GM18508 (cell line): Measurements from ENCODE around the gene SFT2D2.

Source experiments
- ATAC-seq: cut with Tn5 transposase; IDR thresholded peaks from one replicate; pipeline ENCODE4 v1.9.1; 2021; ENCODE audit warnings: moderate number of reproducible peaks; ENCODE audit not compliant: insufficient read depth, unreplicated experiment

The SFT2D2 gene

GRCh38 chr1:168221275-168221674, 4.5 kb upstream of the SFT2D2 start:
- no peak for ATAC-seq

GRCh38 chr1:168223261-168223660, 2.5 kb upstream of the SFT2D2 start:
- no peak for ATAC-seq

GRCh38 chr1:168223681-168224540, 1.9 kb upstream of the SFT2D2 start:
- ATAC-seq = no peak

GRCh38 chr1:168224991-168225390, 813 bp upstream of the SFT2D2 start:
- no peak for ATAC-seq

- peak; percentile 17 for ATAC-seq
Observed at GRCh38 chr1:168227620-168228019, 1.8 kb downstream of the SFT2D2 start.

- ATAC-seq = no peak
Observed at GRCh38 chr1:168229893-168230292, 4.1 kb downstream of the SFT2D2 start.

- ATAC-seq = no peak
Observed at GRCh38 chr1:168230709-168231108, 4.9 kb downstream of the SFT2D2 start.

- peak; percentile 58 for ATAC-seq
Observed at GRCh38 chr1:168234846-168235547, 9.2 kb downstream of the SFT2D2 start.

GRCh38 chr1:168235548-168235885, 9.7 kb downstream of the SFT2D2 start:
- ATAC-seq = no peak

- ATAC-seq = no peak
Observed at GRCh38 chr1:168235937-168236336, 10.1 kb downstream of the SFT2D2 start.

- no peak for ATAC-seq
Observed at GRCh38 chr1:168236836-168237611, 11.2 kb downstream of the SFT2D2 start.

- no peak for ATAC-seq
Observed at GRCh38 chr1:168243198-168243597, 17.4 kb downstream of the SFT2D2 start.

GRCh38 chr1:168243636-168244212, 17.9 kb downstream of the SFT2D2 start:
- ATAC-seq = no peak

- no peak for ATAC-seq
Observed at GRCh38 chr1:168245042-168245441, 19.2 kb downstream of the SFT2D2 start.

GRCh38 chr1:168246506-168246905, 20.7 kb downstream of the SFT2D2 start:
- no peak for ATAC-seq

- no peak for ATAC-seq
Observed at GRCh38 chr1:168252204-168252733, 26.5 kb downstream of the SFT2D2 start.

- ATAC-seq = no peak
Observed at GRCh38 chr1:168256164-168256563, 30.4 kb downstream of the SFT2D2 start.

GRCh38 chr1:168257397-168257796, 31.6 kb downstream of the SFT2D2 start:
- no peak for ATAC-seq

- no peak for ATAC-seq
Observed at GRCh38 chr1:168259567-168259966, 33.8 kb downstream of the SFT2D2 start.

- no peak for ATAC-seq
Observed at GRCh38 chr1:168260393-168260792, 34.6 kb downstream of the SFT2D2 start.
